HG03378 (cell line): ENCODE data around the gene MSLN.
"Not testable (repeated sequence)": the region's sequence is repeated elsewhere in the genome, so short reads cannot be mapped to it uniquely, and the experiment has no call there.

Experiments
- ATAC-seq: cut with Tn5 transposase; IDR thresholded peaks from one replicate; pipeline ENCODE4 v1.9.1; 2021; ENCODE audit warnings: mild to moderate bottlenecking, moderate library complexity; ENCODE audit not compliant: unreplicated experiment

The MSLN gene

GRCh38 chr16:734208-734980 is 26.1 kb upstream of the MSLN start:
- no peak for ATAC-seq

GRCh38 chr16:734981-735881 is 25.3 kb upstream of the MSLN start:
- no peak for ATAC-seq

GRCh38 chr16:735982-736453 is 24.5 kb upstream of the MSLN start:
- ATAC-seq, result no peak

- ATAC-seq, result no peak
Measured at GRCh38 chr16:736936-737481, 23.5 kb upstream of the MSLN start.

- no peak for ATAC-seq
Measured at GRCh38 chr16:739560-740458, 20.7 kb upstream of the MSLN start.

GRCh38 chr16:740459-740763 is 20.1 kb upstream of the MSLN start:
- peak; percentile 17 for ATAC-seq

- ATAC-seq, result peak; percentile 56
Measured at GRCh38 chr16:740764-741505, 19.6 kb upstream of the MSLN start, which contains the start of gene CIAO3. Gene CIAO3, minus strand, starts transcription at chr16:740997. Its CDS starts 12 bp downstream, at chr16:740985.

GRCh38 chr16:741986-742629 is 18.4 kb upstream of the MSLN start:
- ATAC-seq, result no peak

- ATAC-seq, result not testable (repeated sequence)
Measured at GRCh38 chr16:742894-743293, 17.6 kb upstream of the MSLN start.

GRCh38 chr16:743794-744500 is 16.6 kb upstream of the MSLN start:
- no peak for ATAC-seq

GRCh38 chr16:745739-746138 is 14.8 kb upstream of the MSLN start:
- no peak for ATAC-seq

GRCh38 chr16:746637-747036 is 13.9 kb upstream of the MSLN start:
- no peak for ATAC-seq

- ATAC-seq, result no peak
Measured at GRCh38 chr16:747978-748746, 12.4 kb upstream of the MSLN start.

- ATAC-seq, result no peak
Measured at GRCh38 chr16:749010-749409, 11.5 kb upstream of the MSLN start.

- no peak for ATAC-seq
Measured at GRCh38 chr16:750485-750884, 10.0 kb upstream of the MSLN start.

GRCh38 chr16:751152-752006 is 9.2 kb upstream of the MSLN start:
- ATAC-seq, result no peak

GRCh38 chr16:752007-752312 is 8.6 kb upstream of the MSLN start:
- no peak for ATAC-seq
